Activated CD4-positive, CD25-positive, alpha-beta regulatory T cell (primary cell): ENCODE data around the gene JARID2.
"Not testable (repeated sequence)": the region's sequence is repeated elsewhere in the genome, so short reads cannot be mapped to it uniquely, and the experiment has no call there.

ENCODE experiments used
- DNase-seq, 4 experiments: peaks; one replicate each; lab custom pipeline; 2025; lab: John Stamatoyannopoulos, UW

JARID2 gene

GRCh38 chr6:15309611-15310283 lies 63.9 kb downstream of the JARID2 start:
- DNase-seq = no peak

GRCh38 chr6:15310680-15311079 lies 64.8 kb downstream of the JARID2 start:
- DNase-seq = no peak

GRCh38 chr6:15312500-15312899 lies 66.6 kb downstream of the JARID2 start:
- DNase-seq = no peak

- no peak for DNase-seq
Measured at GRCh38 chr6:15313367-15313766, 67.5 kb downstream of the JARID2 start.

GRCh38 chr6:15316754-15317153 lies 70.9 kb downstream of the JARID2 start:
- no peak for DNase-seq

- no peak for DNase-seq
Measured at GRCh38 chr6:15317251-15317650, 71.4 kb downstream of the JARID2 start.

GRCh38 chr6:15317934-15318902 lies 72.3 kb downstream of the JARID2 start:
- DNase-seq = no peak

GRCh38 chr6:15319677-15320076 lies 73.8 kb downstream of the JARID2 start:
- DNase-seq = no peak

- DNase-seq = no peak
Measured at GRCh38 chr6:15320693-15321092, 74.8 kb downstream of the JARID2 start.

GRCh38 chr6:15322184-15322583 lies 76.3 kb downstream of the JARID2 start:
- no peak for DNase-seq

GRCh38 chr6:15322781-15323536 lies 77.1 kb downstream of the JARID2 start:
- DNase-seq = no peak

- DNase-seq = not testable (repeated sequence)
Measured at GRCh38 chr6:15323611-15324010, 77.7 kb downstream of the JARID2 start.

GRCh38 chr6:15324427-15324985 lies 78.6 kb downstream of the JARID2 start:
- no peak for DNase-seq

GRCh38 chr6:15325540-15325955 lies 79.7 kb downstream of the JARID2 start:
- no peak for DNase-seq

- no peak for DNase-seq
Measured at GRCh38 chr6:15326067-15326614, 80.3 kb downstream of the JARID2 start.

- DNase-seq = peak in 1 of 4 experiments; percentile 8
Measured at GRCh38 chr6:15327271-15327670, 81.4 kb downstream of the JARID2 start.

GRCh38 chr6:15329197-15329671 lies 83.4 kb downstream of the JARID2 start:
- no peak for DNase-seq

- DNase-seq = no peak
Measured at GRCh38 chr6:15330174-15330944, 84.5 kb downstream of the JARID2 start.

GRCh38 chr6:15331143-15331542 lies 85.3 kb downstream of the JARID2 start:
- no peak for DNase-seq

GRCh38 chr6:15331629-15332251 lies 85.9 kb downstream of the JARID2 start:
- DNase-seq = no peak
